Measurements from ENCODE around the gene LRRC14B.

- TF ChIP-seq CTCF (conservative IDR thresholded peaks at IDR 0.05; ENCODE audit: low read depth, low read length) (no peak), EZH2 (IDR thresholded peaks at IDR 0.05; ENCODE audit: low read length, unreplicated experiment) (no peak)
These were observed 9.7 kb downstream of the LRRC14B start for GRCh38 chr5:200985-201384.

All from PC-3 (cell line).